WTC11 (cell line): Measurements from ENCODE around the gene KCNJ15. TPM values are rescaled to one million over a fixed set of nuclear protein-coding genes. Genes with fewer than 3 reads are reported as not detected.

ENCODE experiments used
- ATAC-seq: fragments of 200-7000 bp; cut with Tn5 transposase; 2 replicates; pipeline ENCODE4 v1.10.0; 2021; ENCODE audit warnings: mild to moderate bottlenecking, moderate library complexity
- CTCF ChIA-PET: fragments of 300-600 bp; sonication (Branson Sonifier 250); formaldehyde crosslinking; loops from one replicate; lab custom pipeline; 2021; ENCODE audit warnings: antibody characterized with exemption; lab: Charles Lee
- POLR2A ChIA-PET: fragments of 350-600 bp; sonication (Branson Sonifier 250); formaldehyde crosslinking; loops from one replicate; lab custom pipeline; 2021; ENCODE audit warnings: antibody characterized with exemption; lab: Charles Lee
- DNase-seq: peaks from one replicate; pipeline ENCODE4 v3.0.0; 2021; ENCODE audit warnings: low spot score
- H3K27ac Mint-ChIP-seq: 2 replicates; pipeline ENCODE4 v1.8.0; 2021; ENCODE audit warnings: mixed read lengths
- H3K27me3 Mint-ChIP-seq: 2 replicates; pipeline ENCODE4 v1.8.0; 2021; ENCODE audit warnings: low read depth, mild to moderate bottlenecking, moderate library complexity, mixed read lengths
- H3K36me3 Mint-ChIP-seq: 2 replicates; pipeline ENCODE4 v1.8.0; 2021; ENCODE audit warnings: mixed read lengths
- H3K4me1 Mint-ChIP-seq: 2 replicates; pipeline ENCODE4 v1.8.0; 2022; ENCODE audit warnings: mixed read lengths
- H3K4me3 Mint-ChIP-seq: 2 replicates; pipeline ENCODE4 v1.8.0; 2021; ENCODE audit warnings: mild to moderate bottlenecking, moderate library complexity, mixed read lengths
- H3K9me3 Mint-ChIP-seq: 2 replicates; pipeline ENCODE4 v1.8.0; 2021; ENCODE audit warnings: mixed read lengths
- CBFB ChIP-seq: sonication (generic); formaldehyde crosslinking; IDR thresholded peaks from 2 replicates; pipeline ENCODE4 v1.8.1; 2022; ENCODE audit warnings: mild to moderate bottlenecking, low read depth, missing genetic modification reagents
- ELF4 ChIP-seq: sonication (generic); formaldehyde crosslinking; IDR thresholded peaks from 2 replicates; pipeline ENCODE4 v1.8.1; 2022; ENCODE audit warnings: low read depth, mild to moderate bottlenecking, moderate library complexity, missing genetic modification reagents
- ETV6 ChIP-seq: sonication (generic); formaldehyde crosslinking; IDR thresholded peaks from 2 replicates; pipeline ENCODE4 v1.8.1; 2022; ENCODE audit warnings: mild to moderate bottlenecking, missing genetic modification reagents
- FOXJ3 ChIP-seq: sonication (generic); formaldehyde crosslinking; IDR thresholded peaks from 2 replicates; pipeline ENCODE4 v1.9.0; 2021; ENCODE audit warnings: missing genetic modification reagents, mild to moderate bottlenecking, borderline replicate concordance
- GTF2I ChIP-seq: fragments of 250-450 bp; sonication (Bioruptor Pico); conservative IDR thresholded peaks from 2 replicates; pipeline ENCODE4 v1.4.0; 2021; ENCODE audit warnings: mild to moderate bottlenecking
- IRF2 ChIP-seq: sonication (generic); formaldehyde crosslinking; IDR thresholded peaks from 2 replicates; pipeline ENCODE4 v1.8.0; 2022; ENCODE audit warnings: low read depth, missing genetic modification reagents, borderline replicate concordance
- JUN ChIP-seq: sonication (generic); formaldehyde crosslinking; IDR thresholded peaks from 2 replicates; pipeline ENCODE4 v1.8.0; 2023; ENCODE audit warnings: mild to moderate bottlenecking, missing genetic modification reagents
- NFATC4 ChIP-seq: fragments of 250-450 bp; sonication (Bioruptor Pico); IDR thresholded peaks from 2 replicates; pipeline ENCODE4 v1.9.0; 2021; ENCODE audit warnings: mild to moderate bottlenecking
- NR2C2 ChIP-seq: sonication (generic); formaldehyde crosslinking; IDR thresholded peaks from 2 replicates; pipeline ENCODE4 v1.8.0; 2022; ENCODE audit warnings: mild to moderate bottlenecking, missing genetic modification reagents
- SMAD3 ChIP-seq: sonication (generic); formaldehyde crosslinking; IDR thresholded peaks from 2 replicates; pipeline ENCODE4 v1.8.0; 2022; ENCODE audit warnings: missing genetic modification reagents, mild to moderate bottlenecking, borderline replicate concordance
- SOX15 ChIP-seq: fragments of 250-450 bp; sonication (Bioruptor Pico); IDR thresholded peaks from 2 replicates; pipeline ENCODE4 v1.9.0; 2021; ENCODE audit warnings: mild to moderate bottlenecking
- TCF7 ChIP-seq: sonication (generic); formaldehyde crosslinking; IDR thresholded peaks from 2 replicates; pipeline ENCODE4 v1.8.0; 2022; ENCODE audit warnings: mild to moderate bottlenecking, low read depth, missing genetic modification reagents, moderate library complexity
- ZNF121 ChIP-seq: sonication (generic); formaldehyde crosslinking; IDR thresholded peaks from 2 replicates; pipeline ENCODE4 v1.8.0; 2023; ENCODE audit warnings: missing genetic modification reagents
- ZNF263 ChIP-seq: sonication (generic); formaldehyde crosslinking; IDR thresholded peaks from 2 replicates; pipeline ENCODE4 v1.8.1; 2022; ENCODE audit warnings: low read depth, mild to moderate bottlenecking, moderate library complexity, missing genetic modification reagents
- total RNA-seq: library from RNA; stranded (reverse); gene quantifications from 3 replicates; pipeline ENCODE4 v1.2.3, GENCODE V29; 2021
- TF ChIP-seq, protein P1 (sequence below): sonication (generic); formaldehyde crosslinking; IDR thresholded peaks from 2 replicates; pipeline ENCODE4 v1.8.1; 2022; ENCODE audit warnings: low read depth, mild to moderate bottlenecking, moderate library complexity, missing genetic modification reagents, borderline replicate concordance
- TF ChIP-seq, protein P2 (sequence below): sonication (generic); formaldehyde crosslinking; IDR thresholded peaks from 2 replicates; pipeline ENCODE4 v1.8.0; 2023; ENCODE audit warnings: missing genetic modification reagents, mild to moderate bottlenecking, borderline replicate concordance
- TF ChIP-seq, protein P3 (sequence below): sonication (generic); formaldehyde crosslinking; IDR thresholded peaks from 2 replicates; pipeline ENCODE4 v1.8.1; 2022; ENCODE audit warnings: mild to moderate bottlenecking, moderate library complexity, missing genetic modification reagents
- TF ChIP-seq, protein P4 (sequence below): fragments of 250-450 bp; sonication (Bioruptor Pico); IDR thresholded peaks from 2 replicates; pipeline ENCODE4 v1.9.0; 2021; ENCODE audit warnings: mild to moderate bottlenecking
- TF ChIP-seq, protein P5 (sequence below): sonication (generic); formaldehyde crosslinking; IDR thresholded peaks from 2 replicates; pipeline ENCODE4 v1.8.1; 2022; ENCODE audit warnings: mild to moderate bottlenecking, missing genetic modification reagents, moderate library complexity, borderline replicate concordance
- TF ChIP-seq, protein P6 (sequence below): sonication (generic); formaldehyde crosslinking; conservative IDR thresholded peaks from 2 replicates; pipeline ENCODE4 v1.8.1; 2023; ENCODE audit warnings: mild to moderate bottlenecking, low read depth, missing genetic modification reagents, moderate library complexity
- TF ChIP-seq, protein P7 (sequence below): sonication (generic); formaldehyde crosslinking; IDR thresholded peaks from 2 replicates; pipeline ENCODE4 v1.8.0; 2023; ENCODE audit warnings: mild to moderate bottlenecking, missing genetic modification reagents

KCNJ15 gene
- total RNA-seq, 1 experiment from 2014 or later = 0.57 TPM

DNA sequence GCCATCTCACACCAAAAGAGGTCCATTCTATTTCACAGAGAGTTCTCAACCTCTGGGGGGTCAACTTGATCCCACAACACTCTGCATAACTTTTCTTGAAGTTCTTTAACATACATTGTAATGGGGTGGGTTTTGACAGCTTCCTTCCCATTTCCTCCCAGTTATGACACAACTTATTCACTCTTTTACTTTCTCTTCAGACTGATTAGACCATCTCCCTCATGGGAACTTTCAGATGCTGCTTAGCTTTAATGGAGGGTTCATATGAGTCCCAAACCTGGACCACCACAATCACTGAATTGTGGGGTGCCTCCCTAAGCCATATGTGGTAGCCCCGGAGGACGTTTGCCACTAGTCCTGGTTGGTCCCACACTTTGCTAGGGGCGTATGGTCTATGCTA lies 28.3 kb upstream of the KCNJ15 start (continued):
- TF ChIP-seq, protein P1, sequence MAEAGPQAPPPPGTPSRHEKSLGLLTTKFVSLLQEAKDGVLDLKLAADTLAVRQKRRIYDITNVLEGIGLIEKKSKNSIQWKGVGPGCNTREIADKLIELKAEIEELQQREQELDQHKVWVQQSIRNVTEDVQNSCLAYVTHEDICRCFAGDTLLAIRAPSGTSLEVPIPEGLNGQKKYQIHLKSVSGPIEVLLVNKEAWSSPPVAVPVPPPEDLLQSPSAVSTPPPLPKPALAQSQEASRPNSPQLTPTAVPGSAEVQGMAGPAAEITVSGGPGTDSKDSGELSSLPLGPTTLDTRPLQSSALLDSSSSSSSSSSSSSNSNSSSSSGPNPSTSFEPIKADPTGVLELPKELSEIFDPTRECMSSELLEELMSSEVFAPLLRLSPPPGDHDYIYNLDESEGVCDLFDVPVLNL (CRISPR knock-in tag) = no peak
- TF ChIP-seq, protein P2, sequence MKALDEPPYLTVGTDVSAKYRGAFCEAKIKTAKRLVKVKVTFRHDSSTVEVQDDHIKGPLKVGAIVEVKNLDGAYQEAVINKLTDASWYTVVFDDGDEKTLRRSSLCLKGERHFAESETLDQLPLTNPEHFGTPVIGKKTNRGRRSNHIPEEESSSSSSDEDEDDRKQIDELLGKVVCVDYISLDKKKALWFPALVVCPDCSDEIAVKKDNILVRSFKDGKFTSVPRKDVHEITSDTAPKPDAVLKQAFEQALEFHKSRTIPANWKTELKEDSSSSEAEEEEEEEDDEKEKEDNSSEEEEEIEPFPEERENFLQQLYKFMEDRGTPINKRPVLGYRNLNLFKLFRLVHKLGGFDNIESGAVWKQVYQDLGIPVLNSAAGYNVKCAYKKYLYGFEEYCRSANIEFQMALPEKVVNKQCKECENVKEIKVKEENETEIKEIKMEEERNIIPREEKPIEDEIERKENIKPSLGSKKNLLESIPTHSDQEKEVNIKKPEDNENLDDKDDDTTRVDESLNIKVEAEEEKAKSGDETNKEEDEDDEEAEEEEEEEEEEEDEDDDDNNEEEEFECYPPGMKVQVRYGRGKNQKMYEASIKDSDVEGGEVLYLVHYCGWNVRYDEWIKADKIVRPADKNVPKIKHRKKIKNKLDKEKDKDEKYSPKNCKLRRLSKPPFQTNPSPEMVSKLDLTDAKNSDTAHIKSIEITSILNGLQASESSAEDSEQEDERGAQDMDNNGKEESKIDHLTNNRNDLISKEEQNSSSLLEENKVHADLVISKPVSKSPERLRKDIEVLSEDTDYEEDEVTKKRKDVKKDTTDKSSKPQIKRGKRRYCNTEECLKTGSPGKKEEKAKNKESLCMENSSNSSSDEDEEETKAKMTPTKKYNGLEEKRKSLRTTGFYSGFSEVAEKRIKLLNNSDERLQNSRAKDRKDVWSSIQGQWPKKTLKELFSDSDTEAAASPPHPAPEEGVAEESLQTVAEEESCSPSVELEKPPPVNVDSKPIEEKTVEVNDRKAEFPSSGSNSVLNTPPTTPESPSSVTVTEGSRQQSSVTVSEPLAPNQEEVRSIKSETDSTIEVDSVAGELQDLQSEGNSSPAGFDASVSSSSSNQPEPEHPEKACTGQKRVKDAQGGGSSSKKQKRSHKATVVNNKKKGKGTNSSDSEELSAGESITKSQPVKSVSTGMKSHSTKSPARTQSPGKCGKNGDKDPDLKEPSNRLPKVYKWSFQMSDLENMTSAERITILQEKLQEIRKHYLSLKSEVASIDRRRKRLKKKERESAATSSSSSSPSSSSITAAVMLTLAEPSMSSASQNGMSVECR (CRISPR knock-in tag) = no peak
- no peak for TF ChIP-seq JUN (CRISPR knock-in tag)

DNA sequence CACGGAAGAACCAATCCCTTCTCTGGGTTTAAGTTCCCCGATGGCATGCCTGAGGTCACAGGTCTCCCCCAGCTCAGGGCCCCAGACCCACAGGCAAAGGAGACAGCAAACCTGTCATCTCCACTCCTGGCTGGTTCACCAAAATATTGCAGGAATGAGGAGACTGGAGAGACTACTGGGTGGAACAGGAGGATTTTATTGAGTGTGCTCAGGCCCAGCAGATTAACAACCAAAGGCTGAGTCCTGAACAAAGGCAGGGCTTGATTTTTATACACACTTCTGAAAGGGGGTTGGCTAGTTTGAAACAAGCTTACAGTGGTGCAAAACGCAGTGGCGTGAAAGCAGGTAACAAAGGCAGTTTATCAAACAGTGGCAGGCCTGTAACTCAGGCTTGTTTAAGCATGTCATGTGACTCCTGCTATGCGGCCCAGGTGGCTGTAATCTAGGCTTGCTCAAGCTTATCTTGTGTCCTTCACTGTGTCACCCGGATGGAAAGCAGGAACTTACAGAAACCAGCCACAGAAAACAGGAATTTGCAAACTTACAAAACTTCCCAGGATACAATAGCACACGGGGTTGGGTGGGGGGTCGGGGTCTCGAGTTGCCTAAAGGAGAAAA lies 27.4 kb upstream of the KCNJ15 start:
- POLR2A ChIA-PET = no interaction called here
- DNase-seq = no peak
- H3K27ac Mint-ChIP-seq = no peak overlapping the region
- peaks cover 76% of the 10 kb centered on the region for H3K36me3 Mint-ChIP-seq
- CTCF ChIA-PET = no interaction called here
- ATAC-seq = no peak
- H3K4me1 Mint-ChIP-seq = peaks cover 22% of the 10 kb centered on the region
- H3K9me3 Mint-ChIP-seq = peaks cover 89% of the 10 kb centered on the region
- TF ChIP-seq SMAD3 = no peak
- no peak for TF ChIP-seq IRF2 (CRISPR knock-in tag)
- TF ChIP-seq ELF4 (CRISPR knock-in tag) = no peak
- no peak for TF ChIP-seq ZNF263 (CRISPR knock-in tag)
- TF ChIP-seq, protein P3, sequence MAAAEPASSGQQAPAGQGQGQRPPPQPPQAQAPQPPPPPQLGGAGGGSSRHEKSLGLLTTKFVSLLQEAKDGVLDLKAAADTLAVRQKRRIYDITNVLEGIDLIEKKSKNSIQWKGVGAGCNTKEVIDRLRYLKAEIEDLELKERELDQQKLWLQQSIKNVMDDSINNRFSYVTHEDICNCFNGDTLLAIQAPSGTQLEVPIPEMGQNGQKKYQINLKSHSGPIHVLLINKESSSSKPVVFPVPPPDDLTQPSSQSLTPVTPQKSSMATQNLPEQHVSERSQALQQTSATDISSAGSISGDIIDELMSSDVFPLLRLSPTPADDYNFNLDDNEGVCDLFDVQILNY = no peak
- no peak for TF ChIP-seq NFATC4
- no peak for TF ChIP-seq TCF7 (CRISPR knock-in tag)
- TF ChIP-seq, protein P4, sequence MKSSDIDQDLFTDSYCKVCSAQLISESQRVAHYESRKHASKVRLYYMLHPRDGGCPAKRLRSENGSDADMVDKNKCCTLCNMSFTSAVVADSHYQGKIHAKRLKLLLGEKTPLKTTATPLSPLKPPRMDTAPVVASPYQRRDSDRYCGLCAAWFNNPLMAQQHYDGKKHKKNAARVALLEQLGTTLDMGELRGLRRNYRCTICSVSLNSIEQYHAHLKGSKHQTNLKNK = no peak
- TF ChIP-seq CBFB (CRISPR knock-in tag) = no peak
- no peak for TF ChIP-seq ETV6 (CRISPR knock-in tag)
- no peak for TF ChIP-seq SOX15
- TF ChIP-seq, protein P5, sequence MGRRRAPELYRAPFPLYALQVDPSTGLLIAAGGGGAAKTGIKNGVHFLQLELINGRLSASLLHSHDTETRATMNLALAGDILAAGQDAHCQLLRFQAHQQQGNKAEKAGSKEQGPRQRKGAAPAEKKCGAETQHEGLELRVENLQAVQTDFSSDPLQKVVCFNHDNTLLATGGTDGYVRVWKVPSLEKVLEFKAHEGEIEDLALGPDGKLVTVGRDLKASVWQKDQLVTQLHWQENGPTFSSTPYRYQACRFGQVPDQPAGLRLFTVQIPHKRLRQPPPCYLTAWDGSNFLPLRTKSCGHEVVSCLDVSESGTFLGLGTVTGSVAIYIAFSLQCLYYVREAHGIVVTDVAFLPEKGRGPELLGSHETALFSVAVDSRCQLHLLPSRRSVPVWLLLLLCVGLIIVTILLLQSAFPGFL (CRISPR knock-in tag) = no peak
- TF ChIP-seq, protein P6, sequence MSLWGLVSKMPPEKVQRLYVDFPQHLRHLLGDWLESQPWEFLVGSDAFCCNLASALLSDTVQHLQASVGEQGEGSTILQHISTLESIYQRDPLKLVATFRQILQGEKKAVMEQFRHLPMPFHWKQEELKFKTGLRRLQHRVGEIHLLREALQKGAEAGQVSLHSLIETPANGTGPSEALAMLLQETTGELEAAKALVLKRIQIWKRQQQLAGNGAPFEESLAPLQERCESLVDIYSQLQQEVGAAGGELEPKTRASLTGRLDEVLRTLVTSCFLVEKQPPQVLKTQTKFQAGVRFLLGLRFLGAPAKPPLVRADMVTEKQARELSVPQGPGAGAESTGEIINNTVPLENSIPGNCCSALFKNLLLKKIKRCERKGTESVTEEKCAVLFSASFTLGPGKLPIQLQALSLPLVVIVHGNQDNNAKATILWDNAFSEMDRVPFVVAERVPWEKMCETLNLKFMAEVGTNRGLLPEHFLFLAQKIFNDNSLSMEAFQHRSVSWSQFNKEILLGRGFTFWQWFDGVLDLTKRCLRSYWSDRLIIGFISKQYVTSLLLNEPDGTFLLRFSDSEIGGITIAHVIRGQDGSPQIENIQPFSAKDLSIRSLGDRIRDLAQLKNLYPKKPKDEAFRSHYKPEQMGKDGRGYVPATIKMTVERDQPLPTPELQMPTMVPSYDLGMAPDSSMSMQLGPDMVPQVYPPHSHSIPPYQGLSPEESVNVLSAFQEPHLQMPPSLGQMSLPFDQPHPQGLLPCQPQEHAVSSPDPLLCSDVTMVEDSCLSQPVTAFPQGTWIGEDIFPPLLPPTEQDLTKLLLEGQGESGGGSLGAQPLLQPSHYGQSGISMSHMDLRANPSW (CRISPR knock-in tag) = no peak
- TF ChIP-seq ZNF121 = no peak
- TF ChIP-seq, protein P7, sequence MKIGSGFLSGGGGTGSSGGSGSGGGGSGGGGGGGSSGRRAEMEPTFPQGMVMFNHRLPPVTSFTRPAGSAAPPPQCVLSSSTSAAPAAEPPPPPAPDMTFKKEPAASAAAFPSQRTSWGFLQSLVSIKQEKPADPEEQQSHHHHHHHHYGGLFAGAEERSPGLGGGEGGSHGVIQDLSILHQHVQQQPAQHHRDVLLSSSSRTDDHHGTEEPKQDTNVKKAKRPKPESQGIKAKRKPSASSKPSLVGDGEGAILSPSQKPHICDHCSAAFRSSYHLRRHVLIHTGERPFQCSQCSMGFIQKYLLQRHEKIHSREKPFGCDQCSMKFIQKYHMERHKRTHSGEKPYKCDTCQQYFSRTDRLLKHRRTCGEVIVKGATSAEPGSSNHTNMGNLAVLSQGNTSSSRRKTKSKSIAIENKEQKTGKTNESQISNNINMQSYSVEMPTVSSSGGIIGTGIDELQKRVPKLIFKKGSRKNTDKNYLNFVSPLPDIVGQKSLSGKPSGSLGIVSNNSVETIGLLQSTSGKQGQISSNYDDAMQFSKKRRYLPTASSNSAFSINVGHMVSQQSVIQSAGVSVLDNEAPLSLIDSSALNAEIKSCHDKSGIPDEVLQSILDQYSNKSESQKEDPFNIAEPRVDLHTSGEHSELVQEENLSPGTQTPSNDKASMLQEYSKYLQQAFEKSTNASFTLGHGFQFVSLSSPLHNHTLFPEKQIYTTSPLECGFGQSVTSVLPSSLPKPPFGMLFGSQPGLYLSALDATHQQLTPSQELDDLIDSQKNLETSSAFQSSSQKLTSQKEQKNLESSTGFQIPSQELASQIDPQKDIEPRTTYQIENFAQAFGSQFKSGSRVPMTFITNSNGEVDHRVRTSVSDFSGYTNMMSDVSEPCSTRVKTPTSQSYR (CRISPR knock-in tag) = no peak
- no peak for TF ChIP-seq FOXJ3 (CRISPR knock-in tag)
- no peak for TF ChIP-seq NR2C2 (CRISPR knock-in tag)
- no peak for TF ChIP-seq GTF2I (CRISPR knock-in tag)
- no peak overlapping the region for H3K4me3 Mint-ChIP-seq
- H3K27me3 Mint-ChIP-seq = peaks cover 12% of the 10 kb centered on the region
